ENCODE data around the gene GALC. TPM values are rescaled to one million over a fixed set of nuclear protein-coding genes. Genes with fewer than 3 reads are reported as not detected.
A peak's percentile ranks its signal among the peaks of the same experiment; 100 is the strongest.

The GALC gene
- total and polyA plus RNA-seq, 9 of the 15 experiments (the other 6 are each of a cell fraction or from before 2014, with no cell fraction given), result 1.6 to 15.0 (median 7.3) TPM

- no peak overlapping the region for H3K4me2 ChIP-seq (ENCODE audit: insufficient read depth, low read length)
- intact Hi-C loops (cut with micrococcal nuclease) (loop anchor here (1.0 to 5.0 kb wide), 5 partner anchors 69 to 221 kb away; no protein-coding TSS in a partner anchor), in situ Hi-C loops (cut with MboI) (loop anchor here (10.0 kb wide), 1 partner anchor 161 kb away; no protein-coding TSS in a partner anchor)
- no peak overlapping the region for H3K4me3 ChIP-seq
- FAIRE-seq (peak; percentile 85), ATAC-seq (peak; percentile 97), DNase-seq (ENCODE audit: extremely low read depth in 1 of 4, low spot score in 3 of 4) (peak; percentile 60 to 73 (median 62))
- POLR2A ChIA-PET, result no interaction called here
- H3K9me3 ChIP-seq (replicated peaks; ENCODE audit: control insufficient read depth, insufficient read depth, low read depth, low read length), result no peaks in the 10 kb centered on the region
- no peaks in the 10 kb centered on the region for H3K4me1 ChIP-seq (replicated peaks in 1 of 2; ENCODE audit: control insufficient read depth in 2 of 2, insufficient read depth in 2 of 2, low read length in 2 of 2)
- H3K9me1 ChIP-seq (ENCODE audit: control insufficient read depth, insufficient read depth, low read length), result no peaks in the 10 kb centered on the region
- no peaks in the 10 kb centered on the region for H4K20me1 ChIP-seq (replicated peaks; ENCODE audit: control insufficient read depth, insufficient read depth, low read length)
- no peaks in the 10 kb centered on the region for H3K27me3 ChIP-seq (ENCODE audit: control insufficient read depth in 2 of 2, insufficient read depth in 2 of 2, low read length in 2 of 2)
- no peak overlapping the region for H2AFZ ChIP-seq (ENCODE audit: low read depth, low read length)
- 6% methylated on average over 7 of the region's 7 CpGs for WGBS (ENCODE audit: insufficient coverage, low coverage, missing lambda C conversion rate)
- BruUV-seq (replicated peaks), result no TSS peak
- CTCF ChIA-PET (ENCODE audit: low intra/inter-chr PET ratio), result no interaction called here
- H3K36me3 ChIP-seq (ENCODE audit: control insufficient read depth, insufficient read depth, low read length), result no peaks in the 10 kb centered on the region
- H3K27ac ChIP-seq (ENCODE audit: extremely low read depth, low read depth, low read length), result no peak overlapping the region
- H3K79me2 ChIP-seq (ENCODE audit: control insufficient read depth, insufficient read depth, low read length), result no peaks in the 10 kb centered on the region
- H3K9ac ChIP-seq (ENCODE audit: insufficient read depth in 1 of 2, low read depth in 2 of 2, low read length in 2 of 2), result no peak overlapping the region
- TF ChIP-seq SMC3 (conservative IDR thresholded peaks at IDR 0.05; ENCODE audit: insufficient read depth, low read depth, low read length), result peak; percentile 76
- TF ChIP-seq REST (IDR thresholded peaks at IDR 0.05; ENCODE audit: borderline replicate concordance), result peak; percentile 71; the same call in 1 of the 2 replicates
- TF ChIP-seq REST (CRISPR knock-in tag; IDR thresholded peaks at IDR 0.05; ENCODE audit: low read depth), result no peak
- TF ChIP-seq CTCF (IDR thresholded peaks at IDR 0.05 in 2 of 3, conservative IDR thresholded peaks at IDR 0.05 in 1 of 3; ENCODE audit: insufficient read depth in 2 of 3, low read depth in 1 of 3, low read length in 3 of 3), result peak; percentile 77 to 91 (median 82)
- no peak for TF ChIP-seq HMGN3 (IDR thresholded peaks at IDR 0.05; ENCODE audit: borderline replicate concordance, extremely low read depth, insufficient read length, low read depth, low read length)
- peak in 1 of 2 experiments; percentile 30; a peak in 1 of 4 replicates for TF ChIP-seq RCOR1 (IDR thresholded peaks at IDR 0.05; ENCODE audit: borderline replicate concordance in 1 of 2, low read depth in 2 of 2, low read length in 2 of 2)
- TF ChIP-seq BRF1 (IDR thresholded peaks at IDR 0.05; ENCODE audit: borderline replicate concordance, extremely low read depth, insufficient read length), result no peak
- 0 out of 2 replicates have a peak, but pooled peaks have one; percentile 27 for TF ChIP-seq CC2D1A (IDR thresholded peaks at IDR 0.05)
- TF ChIP-seq TOE1 (IDR thresholded peaks at IDR 0.05; ENCODE audit: borderline replicate concordance), result no peak
- no peak for TF ChIP-seq TOE1 (CRISPR knock-in tag; IDR thresholded peaks at IDR 0.05; ENCODE audit: borderline replicate concordance, low read depth)
Measured at GRCh38 chr14:88013750-88014349, 20.9 kb upstream of the GALC start.
